Effector CD8-positive, alpha-beta T cell (primary cell): ENCODE results near the gene RIMBP2.
"Not testable (repeated sequence)": the region's sequence is repeated elsewhere in the genome, so short reads cannot be mapped to it uniquely, and the experiment has no call there.

Experiments used
- DNase-seq: peaks from one replicate; lab custom pipeline; 2025; lab: John Stamatoyannopoulos, UW

RIMBP2 gene

GRCh38 chr12:130706885-130707570 lies 9.1 kb downstream of the RIMBP2 start:
- DNase-seq = no peak

GRCh38 chr12:130706311-130706710 lies 9.8 kb downstream of the RIMBP2 start:
- no peak for DNase-seq

GRCh38 chr12:130705178-130705822 lies 10.8 kb downstream of the RIMBP2 start:
- DNase-seq = no peak

- no peak for DNase-seq
Observed at GRCh38 chr12:130704606-130705005, 11.5 kb downstream of the RIMBP2 start.

- no peak for DNase-seq
Observed at GRCh38 chr12:130703733-130704375, 12.2 kb downstream of the RIMBP2 start.

- no peak for DNase-seq
Observed at GRCh38 chr12:130702966-130703732, 12.9 kb downstream of the RIMBP2 start.

GRCh38 chr12:130701402-130701744 lies 14.7 kb downstream of the RIMBP2 start:
- DNase-seq = no peak

- DNase-seq = no peak
Observed at GRCh38 chr12:130700492-130701401, 15.4 kb downstream of the RIMBP2 start.

GRCh38 chr12:130698106-130698505 lies 18.0 kb downstream of the RIMBP2 start:
- DNase-seq = no peak

GRCh38 chr12:130696379-130697100 lies 19.6 kb downstream of the RIMBP2 start:
- DNase-seq = no peak

GRCh38 chr12:130695061-130695460 lies 21.0 kb downstream of the RIMBP2 start:
- no peak for DNase-seq

- DNase-seq = no peak
Observed at GRCh38 chr12:130689408-130690405, 26.4 kb downstream of the RIMBP2 start.

- DNase-seq = not testable (repeated sequence)
Observed at GRCh38 chr12:130688999-130689398, 27.1 kb downstream of the RIMBP2 start.

- DNase-seq = no peak
Observed at GRCh38 chr12:130687796-130688778, 28.0 kb downstream of the RIMBP2 start.

GRCh38 chr12:130687190-130687589 lies 28.9 kb downstream of the RIMBP2 start:
- DNase-seq = no peak

GRCh38 chr12:130686511-130686991 lies 29.5 kb downstream of the RIMBP2 start:
- DNase-seq = no peak

- DNase-seq = no peak
Observed at GRCh38 chr12:130685850-130686249, 30.2 kb downstream of the RIMBP2 start.

GRCh38 chr12:130685250-130685787 lies 30.8 kb downstream of the RIMBP2 start:
- no peak for DNase-seq
